Measurements from ENCODE around the gene MGAT3. TPM values are rescaled to one million over a fixed set of nuclear protein-coding genes. Genes with fewer than 3 reads are reported as not detected.

MGAT3 gene
- total RNA-seq, 2 experiments from 2014 or later: 12.8 to 15.5 TPM

GRCh38 chr22:39444937-39445465 is 11.8 kb upstream of the MGAT3 start:
- Mint-ChIP-seq H3K27me3 (peaks cover 3% of the 10 kb centered on the region), H3K27ac (peak overlapping the region; percentile 66), H3K9me3 (no peaks in the 10 kb centered on the region), H3K4me1 (peaks cover 49% of the 10 kb centered on the region), H3K4me3 (no peak overlapping the region), H3K36me3 (ENCODE audit: low read depth) (peaks cover 4% of the 10 kb centered on the region)
- DNase-seq: no peak
- CTCF ChIA-PET: interaction anchor here (1.0 to 1.6 kb wide), 4 partner anchors 8 to 84 kb away, joined by 3 read pairs; no protein-coding TSS in a partner anchor
- POLR2A ChIA-PET: no interaction called here

GRCh38 chr22:39445678-39446077 is 11.1 kb upstream of the MGAT3 start:
- DNase-seq: no peak
- ChIA-PET CTCF (interaction anchor here (1.4 to 1.6 kb wide), 2 partner anchors 9 to 83 kb away, joined by 3 read pairs; no protein-coding TSS in a partner anchor), POLR2A (no interaction called here)
- H3K27me3 Mint-ChIP-seq: peaks cover 3% of the 10 kb centered on the region
- peaks cover 8% of the 10 kb centered on the region for H3K36me3 Mint-ChIP-seq (ENCODE audit: low read depth)
- H3K4me1 Mint-ChIP-seq: peaks cover 56% of the 10 kb centered on the region
- H3K27ac Mint-ChIP-seq: peak overlapping the region; percentile 66
- H3K4me3 Mint-ChIP-seq: no peak overlapping the region
- H3K9me3 Mint-ChIP-seq: no peaks in the 10 kb centered on the region

GRCh38 chr22:39446239-39446721 is 10.5 kb upstream of the MGAT3 start:
- H3K27ac Mint-ChIP-seq: peak overlapping the region; percentile 99
- POLR2A ChIA-PET: no interaction called here

GRCh38 chr22:39448205-39449054 is 8.4 kb upstream of the MGAT3 start:
- Mint-ChIP-seq H3K27ac (peak overlapping the region; percentile 99), H3K4me1 (peaks cover 66% of the 10 kb centered on the region)
- POLR2A ChIA-PET: no interaction called here

More at GRCh38 chr22:39446239-39446721, 10.5 kb upstream of the MGAT3 start:
- no peaks in the 10 kb centered on the region for H3K9me3 Mint-ChIP-seq
- H3K36me3 Mint-ChIP-seq (ENCODE audit: low read depth): peaks cover 13% of the 10 kb centered on the region
- CTCF ChIA-PET: interaction anchor here (1.0 kb wide), 1 partner anchor 47 kb away, joined by 6 read pairs; the partner anchor contains the start of gene TAB1
- H3K27me3 Mint-ChIP-seq: peaks cover 1% of the 10 kb centered on the region
- peak; percentile 14 for DNase-seq
- H3K4me1 Mint-ChIP-seq: peaks cover 60% of the 10 kb centered on the region
- H3K4me3 Mint-ChIP-seq: peak overlapping the region; percentile 91

GRCh38 chr22:39449708-39450107 is 7.1 kb upstream of the MGAT3 start:
- ChIA-PET CTCF (interaction anchor here (1.1 kb wide), 1 partner anchor 13 kb away, joined by 3 read pairs; no protein-coding TSS in a partner anchor), POLR2A (no interaction called here)
- peak overlapping the region; percentile 91 for H3K4me3 Mint-ChIP-seq
- H3K27me3 Mint-ChIP-seq: peaks cover 4% of the 10 kb centered on the region
- peaks cover 62% of the 10 kb centered on the region for H3K4me1 Mint-ChIP-seq
- H3K9me3 Mint-ChIP-seq: no peaks in the 10 kb centered on the region
- DNase-seq: no peak
- peak overlapping the region; percentile 69 for H3K27ac Mint-ChIP-seq
- H3K36me3 Mint-ChIP-seq (ENCODE audit: low read depth): peaks cover 19% of the 10 kb centered on the region

More at GRCh38 chr22:39448205-39449054, 8.4 kb upstream of the MGAT3 start:
- no peaks in the 10 kb centered on the region for H3K9me3 Mint-ChIP-seq
- peaks cover 16% of the 10 kb centered on the region for H3K36me3 Mint-ChIP-seq (ENCODE audit: low read depth)
- CTCF ChIA-PET: interaction anchor here (0.5 kb wide), 1 partner anchor 69 kb away, joined by 5 read pairs; no protein-coding TSS in a partner anchor
- no peaks in the 10 kb centered on the region for H3K27me3 Mint-ChIP-seq
- peak overlapping the region; percentile 91 for H3K4me3 Mint-ChIP-seq
- DNase-seq: no peak

GRCh38 chr22:39450258-39450955 is 6.4 kb upstream of the MGAT3 start:
- Mint-ChIP-seq H3K9me3 (no peaks in the 10 kb centered on the region), H3K4me1 (peaks cover 61% of the 10 kb centered on the region), H3K27ac (peak overlapping the region; percentile 69), H3K27me3 (peaks cover 9% of the 10 kb centered on the region), H3K4me3 (no peak overlapping the region), H3K36me3 (ENCODE audit: low read depth) (peaks cover 24% of the 10 kb centered on the region)
- ChIA-PET POLR2A (no interaction called here), CTCF (interaction anchor here (0.5 to 1.1 kb wide), 2 partner anchors 8 to 14 kb away, joined by 3 read pairs; no protein-coding TSS in a partner anchor)
- no peak for DNase-seq

- peaks cover 33% of the 10 kb centered on the region for H3K36me3 Mint-ChIP-seq (ENCODE audit: low read depth)
- no peaks in the 10 kb centered on the region for H3K9me3 Mint-ChIP-seq
- H3K4me1 Mint-ChIP-seq: peaks cover 58% of the 10 kb centered on the region
- no peak overlapping the region for H3K4me3 Mint-ChIP-seq
- no peak overlapping the region for H3K27ac Mint-ChIP-seq
- CTCF ChIA-PET: interaction anchor here (1.2 kb wide), 2 partner anchors 12 to 26 kb away, joined by 4 to 6 read pairs; no protein-coding TSS in a partner anchor
- peaks cover 21% of the 10 kb centered on the region for H3K27me3 Mint-ChIP-seq
- DNase-seq: no peak
- POLR2A ChIA-PET: no interaction called here
Measured at GRCh38 chr22:39452740-39453040, 4.1 kb upstream of the MGAT3 start.

- Mint-ChIP-seq H3K27me3 (peaks cover 31% of the 10 kb centered on the region), H3K9me3 (no peaks in the 10 kb centered on the region), H3K36me3 (ENCODE audit: low read depth) (peaks cover 39% of the 10 kb centered on the region), H3K27ac (no peak overlapping the region), H3K4me1 (peaks cover 55% of the 10 kb centered on the region), H3K4me3 (no peak overlapping the region)
- ChIA-PET POLR2A (no interaction called here), CTCF (interaction anchor here (0.6 to 1.2 kb wide), 2 partner anchors 11 to 14 kb away, joined by 3 to 5 read pairs; no protein-coding TSS in a partner anchor)
- no peak for DNase-seq
Measured at GRCh38 chr22:39453765-39454378, 2.9 kb upstream of the MGAT3 start.

- H3K27me3 Mint-ChIP-seq: peaks cover 34% of the 10 kb centered on the region
- no peaks in the 10 kb centered on the region for H3K9me3 Mint-ChIP-seq
- peaks cover 39% of the 10 kb centered on the region for H3K36me3 Mint-ChIP-seq (ENCODE audit: low read depth)
- no peak overlapping the region for H3K27ac Mint-ChIP-seq
- ChIA-PET CTCF (interaction anchor here (0.6 to 1.2 kb wide), 3 partner anchors 10 to 536 kb away, joined by 3 to 5 read pairs (median 4); no protein-coding TSS in a partner anchor), POLR2A (no interaction called here)
- DNase-seq: no peak
- H3K4me3 Mint-ChIP-seq: no peak overlapping the region
- peaks cover 49% of the 10 kb centered on the region for H3K4me1 Mint-ChIP-seq
Measured at GRCh38 chr22:39454385-39454871, 2.4 kb upstream of the MGAT3 start.

- no peak overlapping the region for H3K27ac Mint-ChIP-seq
- peaks cover 37% of the 10 kb centered on the region for H3K27me3 Mint-ChIP-seq
- H3K9me3 Mint-ChIP-seq: no peaks in the 10 kb centered on the region
- H3K36me3 Mint-ChIP-seq (ENCODE audit: low read depth): peaks cover 31% of the 10 kb centered on the region
- POLR2A ChIA-PET: no interaction called here
- DNase-seq: no peak
- CTCF ChIA-PET: no interaction called here
- H3K4me3 Mint-ChIP-seq: no peak overlapping the region
- H3K4me1 Mint-ChIP-seq: peaks cover 30% of the 10 kb centered on the region
Measured at GRCh38 chr22:39457198-39457555, 365 bp downstream of the MGAT3 start.

- Mint-ChIP-seq H3K27ac (no peak overlapping the region), H3K4me1 (peaks cover 28% of the 10 kb centered on the region), H3K4me3 (peak overlapping the region; percentile 59), H3K36me3 (ENCODE audit: low read depth) (peaks cover 30% of the 10 kb centered on the region), H3K27me3 (peaks cover 37% of the 10 kb centered on the region), H3K9me3 (no peaks in the 10 kb centered on the region)
- no peak for DNase-seq
- ChIA-PET POLR2A (no interaction called here), CTCF (no interaction called here)
Measured at GRCh38 chr22:39457556-39458443, 988 bp downstream of the MGAT3 start.

Measured in activated CD4-positive, alpha-beta T cell treated with anti-CD3 and anti-CD28 coated beads, Interleukin-2, amount 10 ng/mL, durations not matched to agents 7 days and 5 days (primary cell).